ENCODE measurements around the gene USP33.
"Not testable (repeated sequence)": the region's sequence is repeated elsewhere in the genome, so short reads cannot be mapped to it uniquely, and the experiment has no call there.

Gene USP33

GRCh38 chr1:77759071-77760028 is at the start of gene USP33:
TSS of gene USP33 (minus strand) at chr1:77759852. CDS start at chr1:77741697, 18,155 bp downstream.
- TF ChIP-seq ZFX (IDR thresholded peaks at IDR 0.05): peak; percentile 88
- TF ChIP-seq, protein P1, sequence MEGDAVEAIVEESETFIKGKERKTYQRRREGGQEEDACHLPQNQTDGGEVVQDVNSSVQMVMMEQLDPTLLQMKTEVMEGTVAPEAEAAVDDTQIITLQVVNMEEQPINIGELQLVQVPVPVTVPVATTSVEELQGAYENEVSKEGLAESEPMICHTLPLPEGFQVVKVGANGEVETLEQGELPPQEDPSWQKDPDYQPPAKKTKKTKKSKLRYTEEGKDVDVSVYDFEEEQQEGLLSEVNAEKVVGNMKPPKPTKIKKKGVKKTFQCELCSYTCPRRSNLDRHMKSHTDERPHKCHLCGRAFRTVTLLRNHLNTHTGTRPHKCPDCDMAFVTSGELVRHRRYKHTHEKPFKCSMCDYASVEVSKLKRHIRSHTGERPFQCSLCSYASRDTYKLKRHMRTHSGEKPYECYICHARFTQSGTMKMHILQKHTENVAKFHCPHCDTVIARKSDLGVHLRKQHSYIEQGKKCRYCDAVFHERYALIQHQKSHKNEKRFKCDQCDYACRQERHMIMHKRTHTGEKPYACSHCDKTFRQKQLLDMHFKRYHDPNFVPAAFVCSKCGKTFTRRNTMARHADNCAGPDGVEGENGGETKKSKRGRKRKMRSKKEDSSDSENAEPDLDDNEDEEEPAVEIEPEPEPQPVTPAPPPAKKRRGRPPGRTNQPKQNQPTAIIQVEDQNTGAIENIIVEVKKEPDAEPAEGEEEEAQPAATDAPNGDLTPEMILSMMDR (conservative IDR thresholded peaks at IDR 0.05): no peak; the same call in 1 of the 2 replicates
- peak within 1 kb of the TSS; percentile 84 for H3K27ac ChIP-seq

DNA sequence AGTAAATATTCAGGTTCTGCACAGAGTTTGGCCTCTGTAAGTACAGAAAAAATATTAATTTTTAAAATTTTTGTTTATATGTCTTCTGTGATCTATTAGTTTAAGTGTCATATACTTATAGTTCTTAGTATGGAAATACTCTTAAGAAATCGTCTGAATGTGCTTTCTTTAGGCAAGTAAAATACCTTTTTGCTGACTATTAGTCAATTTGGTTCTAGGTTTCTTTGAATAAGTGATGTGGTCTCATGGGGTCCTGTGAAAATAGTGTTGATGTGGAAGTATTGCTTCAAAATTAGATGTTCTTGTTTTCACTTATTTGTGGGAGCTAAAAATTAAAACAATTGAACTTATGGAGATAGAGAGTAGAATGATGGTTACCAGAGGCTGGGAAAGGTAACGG is 43.7 kb upstream of the USP33 start:
- TF ChIP-seq, protein P1 (conservative IDR thresholded peaks at IDR 0.05): no peak
- TF ChIP-seq ZFX (IDR thresholded peaks at IDR 0.05): no peak
- H3K27ac ChIP-seq: no peak overlapping the region

DNA sequence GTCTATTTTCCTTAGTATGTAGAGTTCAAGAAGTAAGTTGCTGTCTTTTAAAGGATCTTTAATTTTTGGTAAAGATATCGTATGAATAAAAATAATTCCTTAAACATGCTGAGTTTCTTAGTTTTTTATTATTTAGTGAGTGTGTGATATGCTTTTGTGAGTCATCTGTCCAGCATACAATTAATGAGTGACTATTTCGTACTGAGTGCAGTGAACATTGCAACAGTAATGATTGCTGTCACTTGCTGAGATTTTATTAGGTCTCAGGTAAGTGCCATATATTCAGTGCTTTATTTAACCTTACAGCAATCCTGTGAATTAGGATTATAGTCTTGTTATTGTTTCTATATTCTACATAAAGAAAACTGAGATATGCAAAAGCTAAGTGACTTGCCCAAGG is 42.4 kb upstream of the USP33 start:
- no peak overlapping the region for H3K27ac ChIP-seq
- TF ChIP-seq, protein P1 (conservative IDR thresholded peaks at IDR 0.05): no peak
- TF ChIP-seq ZFX (IDR thresholded peaks at IDR 0.05): no peak

GRCh38 chr1:77797991-77798390 is 38.3 kb upstream of the USP33 start:
- H3K27ac ChIP-seq: no peak overlapping the region
- no peak for TF ChIP-seq ZFX (IDR thresholded peaks at IDR 0.05)
- TF ChIP-seq, protein P1 (conservative IDR thresholded peaks at IDR 0.05): no peak

DNA sequence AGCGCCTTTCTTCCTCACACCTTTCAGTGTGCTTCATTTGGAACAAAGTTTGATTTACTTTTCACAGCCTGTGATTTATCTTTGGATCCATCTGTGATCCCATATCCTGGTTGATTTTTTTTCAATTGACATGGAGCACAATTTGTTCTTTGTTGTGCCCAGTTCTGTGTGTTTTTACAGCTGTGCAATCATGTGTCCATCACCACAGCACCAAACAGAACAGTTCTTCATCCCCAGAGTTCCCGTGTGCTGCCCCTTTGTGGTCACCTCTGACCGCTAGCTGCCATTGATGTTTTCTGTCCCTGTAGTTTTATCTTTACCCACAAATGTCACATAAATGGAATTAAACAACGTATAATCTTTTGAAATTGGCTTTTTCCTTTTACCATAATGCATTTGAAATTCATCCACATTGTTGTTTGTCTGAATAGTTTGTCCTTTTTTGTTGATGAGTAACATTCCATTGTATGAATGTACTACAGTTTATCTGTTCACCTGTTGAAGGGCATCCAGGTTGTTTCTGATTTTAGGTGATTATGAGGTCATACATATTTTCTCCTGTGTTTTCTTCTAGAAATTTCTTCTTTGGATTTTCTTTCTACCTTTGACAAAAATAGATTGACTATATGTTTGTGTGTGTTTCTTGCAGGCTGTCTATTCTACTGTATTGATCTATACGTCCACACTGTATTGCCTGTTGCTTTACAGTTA is 37.2 kb upstream of the USP33 start:
- TF ChIP-seq ZFX (IDR thresholded peaks at IDR 0.05): no peak
- TF ChIP-seq, protein P1 (conservative IDR thresholded peaks at IDR 0.05): peak; percentile 62

GRCh38 chr1:77794550-77794949 is 34.9 kb upstream of the USP33 start:
- no peak overlapping the region for H3K27ac ChIP-seq
- TF ChIP-seq, protein P1 (conservative IDR thresholded peaks at IDR 0.05): no peak
- TF ChIP-seq ZFX (IDR thresholded peaks at IDR 0.05): no peak

More for the DNA sequence above, 37.2 kb upstream of the USP33 start:
- H3K27ac ChIP-seq: peak overlapping the region; percentile 34; the same call in 1 of the 2 replicates

- H3K27ac ChIP-seq: not testable (repeated sequence)
Measured at GRCh38 chr1:77786093-77786741, 26.6 kb upstream of the USP33 start.
